Dendritic cell treated with granulocyte-macrophage colony-stimulating factor and Interleukin-4, amounts not matched to agents 40 ng/mL and 50 ng/mL, for 4 days (primary cell): ENCODE data around the gene DCST2.
"Not testable (repeated sequence)": the region's sequence is repeated elsewhere in the genome, so short reads cannot be mapped to it uniquely, and the experiment has no call there.

ENCODE experiments used
- H3K27ac Mint-ChIP-seq: one replicate; pipeline ENCODE4 v1.8.0; 2022; ENCODE audit warnings: mild to moderate bottlenecking, mixed read lengths
- H3K27me3 Mint-ChIP-seq: one replicate; pipeline ENCODE4 v1.8.0; 2022; ENCODE audit warnings: mild to moderate bottlenecking, mixed read lengths
- H3K36me3 Mint-ChIP-seq: one replicate; pipeline ENCODE4 v1.8.0; 2022; ENCODE audit warnings: low read depth, mixed read lengths
- H3K4me1 Mint-ChIP-seq: one replicate; pipeline ENCODE4 v1.8.0; 2022; ENCODE audit warnings: low read depth, mixed read lengths
- H3K4me3 Mint-ChIP-seq: one replicate; pipeline ENCODE4 v1.8.0; 2022; ENCODE audit warnings: mild to moderate bottlenecking, moderate library complexity, mixed read lengths
- H3K9me3 Mint-ChIP-seq: one replicate; pipeline ENCODE4 v1.8.0; 2022; ENCODE audit warnings: mixed read lengths
- intact Hi-C: fragments of 100-400 bp; cut with micrococcal nuclease; formaldehyde crosslinking; loops from one replicate; pipeline ENCODE4 v1.15.0; 2022

The DCST2 gene

GRCh38 chr1:155001675-155002463, 31.7 kb downstream of the DCST2 start:
- no peaks in the 10 kb centered on the region for H3K27me3 Mint-ChIP-seq
- no peaks in the 10 kb centered on the region for H3K9me3 Mint-ChIP-seq
- peak overlapping the region; percentile 99 for H3K4me3 Mint-ChIP-seq
- intact Hi-C loops, result no loop called here
- peaks cover 50% of the 10 kb centered on the region for H3K36me3 Mint-ChIP-seq
- H3K27ac Mint-ChIP-seq, result peak overlapping the region; percentile 100
- peaks cover 69% of the 10 kb centered on the region for H3K4me1 Mint-ChIP-seq

GRCh38 chr1:155001425-155001674, 32.2 kb downstream of the DCST2 start:
- peaks cover 69% of the 10 kb centered on the region for H3K4me1 Mint-ChIP-seq
- no peaks in the 10 kb centered on the region for H3K9me3 Mint-ChIP-seq
- no peaks in the 10 kb centered on the region for H3K27me3 Mint-ChIP-seq
- peak overlapping the region; percentile 99 for H3K4me3 Mint-ChIP-seq
- peaks cover 44% of the 10 kb centered on the region for H3K36me3 Mint-ChIP-seq
- intact Hi-C loops, result no loop called here
- H3K27ac Mint-ChIP-seq, result peak overlapping the region; percentile 100

GRCh38 chr1:155000726-155001424, 32.7 kb downstream of the DCST2 start:
- intact Hi-C loops, result no loop called here
- H3K36me3 Mint-ChIP-seq, result peaks cover 40% of the 10 kb centered on the region
- H3K4me3 Mint-ChIP-seq, result peak overlapping the region; percentile 99
- H3K9me3 Mint-ChIP-seq, result no peaks in the 10 kb centered on the region
- no peaks in the 10 kb centered on the region for H3K27me3 Mint-ChIP-seq
- peak overlapping the region; percentile 100 for H3K27ac Mint-ChIP-seq
- H3K4me1 Mint-ChIP-seq, result peaks cover 69% of the 10 kb centered on the region

- intact Hi-C loops, result no loop called here
- no peaks in the 10 kb centered on the region for H3K9me3 Mint-ChIP-seq
- peaks cover 67% of the 10 kb centered on the region for H3K4me1 Mint-ChIP-seq
- H3K27ac Mint-ChIP-seq, result peak overlapping the region; percentile 100
- peaks cover 38% of the 10 kb centered on the region for H3K36me3 Mint-ChIP-seq
- H3K27me3 Mint-ChIP-seq, result no peaks in the 10 kb centered on the region
- peak overlapping the region; percentile 99 for H3K4me3 Mint-ChIP-seq
These were observed 33.2 kb downstream of the DCST2 start for GRCh38 chr1:155000411-155000725.

GRCh38 chr1:154999571-155000410, 33.8 kb downstream of the DCST2 start:
- Mint-ChIP-seq H3K27me3 (no peaks in the 10 kb centered on the region), H3K4me1 (peaks cover 66% of the 10 kb centered on the region), H3K9me3 (no peaks in the 10 kb centered on the region), H3K27ac (peak overlapping the region; percentile 100), H3K36me3 (peaks cover 38% of the 10 kb centered on the region), H3K4me3 (peak overlapping the region; percentile 99)
- intact Hi-C loops, result loop anchor here (1.0 to 5.0 kb wide), 3 partner anchors 17 to 37 kb away; partner anchors contain the start of genes FLAD1 and PYGO2

- peak overlapping the region; percentile 99 for H3K4me3 Mint-ChIP-seq
- H3K27me3 Mint-ChIP-seq, result no peaks in the 10 kb centered on the region
- intact Hi-C loops, result loop anchor here (1.0 to 5.0 kb wide), 3 partner anchors 16 to 37 kb away; partner anchors contain the start of genes FLAD1 and PYGO2
- peak overlapping the region; percentile 63 for H3K27ac Mint-ChIP-seq
- H3K4me1 Mint-ChIP-seq, result peaks cover 66% of the 10 kb centered on the region
- H3K9me3 Mint-ChIP-seq, result no peaks in the 10 kb centered on the region
- H3K36me3 Mint-ChIP-seq, result peaks cover 32% of the 10 kb centered on the region
These were observed 34.6 kb downstream of the DCST2 start for GRCh38 chr1:154998818-154999570.

GRCh38 chr1:154998201-154998780, 35.3 kb downstream of the DCST2 start:
- H3K4me3 Mint-ChIP-seq, result peak overlapping the region; percentile 26
- intact Hi-C loops, result loop anchor here (2.0 to 5.0 kb wide), 2 partner anchors 15 to 36 kb away; partner anchors contain the start of genes FLAD1 and PYGO2
- peaks cover 64% of the 10 kb centered on the region for H3K4me1 Mint-ChIP-seq
- H3K36me3 Mint-ChIP-seq, result peaks cover 25% of the 10 kb centered on the region
- no peaks in the 10 kb centered on the region for H3K27me3 Mint-ChIP-seq
- no peaks in the 10 kb centered on the region for H3K9me3 Mint-ChIP-seq
- peak overlapping the region; percentile 78 for H3K27ac Mint-ChIP-seq

- Mint-ChIP-seq H3K4me3 (peak overlapping the region; percentile 35), H3K27me3 (no peaks in the 10 kb centered on the region), H3K27ac (peak overlapping the region; percentile 78), H3K4me1 (peaks cover 75% of the 10 kb centered on the region), H3K9me3 (no peaks in the 10 kb centered on the region), H3K36me3 (peaks cover 26% of the 10 kb centered on the region)
- intact Hi-C loops, result loop anchor here (5.0 kb wide), 1 partner anchor 35 kb away; the partner anchor contains the start of gene PYGO2
These were observed 36.4 kb downstream of the DCST2 start for GRCh38 chr1:154996966-154997701.

GRCh38 chr1:154995301-154995983, 38.1 kb downstream of the DCST2 start:
- not testable (repeated sequence) for H3K4me3 Mint-ChIP-seq, H3K9me3 Mint-ChIP-seq, H3K27me3 Mint-ChIP-seq
- Mint-ChIP-seq H3K27ac (peak overlapping the region; percentile 78), H3K4me1 (peaks cover 75% of the 10 kb centered on the region), H3K36me3 (peaks cover 25% of the 10 kb centered on the region)
- intact Hi-C loops, result loop anchor here (5.0 kb wide), 1 partner anchor 33 kb away; the partner anchor contains the start of gene PYGO2

- no peaks in the 10 kb centered on the region for H3K27me3 Mint-ChIP-seq
- H3K9me3 Mint-ChIP-seq, result no peaks in the 10 kb centered on the region
- intact Hi-C loops, result no loop called here
- peaks cover 29% of the 10 kb centered on the region for H3K36me3 Mint-ChIP-seq
- peaks cover 70% of the 10 kb centered on the region for H3K4me1 Mint-ChIP-seq
- peak overlapping the region; percentile 70 for H3K27ac Mint-ChIP-seq
- no peak overlapping the region for H3K4me3 Mint-ChIP-seq
These were observed 39.0 kb downstream of the DCST2 start for GRCh38 chr1:154994591-154994990.

GRCh38 chr1:154994269-154994587, 39.4 kb downstream of the DCST2 start:
- Mint-ChIP-seq H3K27me3 (no peaks in the 10 kb centered on the region), H3K9me3 (no peaks in the 10 kb centered on the region), H3K27ac (peak overlapping the region; percentile 70), H3K4me1 (peaks cover 71% of the 10 kb centered on the region), H3K36me3 (peaks cover 32% of the 10 kb centered on the region), H3K4me3 (no peak overlapping the region)
- intact Hi-C loops, result no loop called here

- Mint-ChIP-seq H3K36me3 (peaks cover 37% of the 10 kb centered on the region), H3K27me3 (no peaks in the 10 kb centered on the region), H3K27ac (peak within 1 kb of the TSS; percentile 70), H3K4me1 (peaks cover 71% of the 10 kb centered on the region), H3K4me3 (no peak within 1 kb of the TSS), H3K9me3 (no peaks in the 10 kb centered on the region)
- intact Hi-C loops, result no loop called here
These were observed 39.9 kb downstream of the DCST2 start, which contains the start of gene LENEP for GRCh38 chr1:154993572-154994268. Gene LENEP, plus strand, starts transcription at chr1:154993586. Its CDS starts 22 bp downstream, at chr1:154993608.
